Activated CD4-positive, alpha-beta T cell treated with anti-CD3 and anti-CD28 coated beads for 48 hours (primary cell): ENCODE data around the gene TAOK1.
"Not testable (repeated sequence)": the region's sequence is repeated elsewhere in the genome, so short reads cannot be mapped to it uniquely, and the experiment has no call there.

Experiments used
- DNase-seq: peaks from one replicate; pipeline ENCODE4 v3.0.0-alpha.2; 2020

TAOK1 gene

GRCh38 chr17:29449865-29450671 lies 59.9 kb downstream of the TAOK1 start:
- no peak for DNase-seq

- no peak for DNase-seq
Observed at GRCh38 chr17:29451121-29451742, 61.1 kb downstream of the TAOK1 start.

- no peak for DNase-seq
Observed at GRCh38 chr17:29458066-29458465, 67.9 kb downstream of the TAOK1 start.

- no peak for DNase-seq
Observed at GRCh38 chr17:29461483-29462206, 71.5 kb downstream of the TAOK1 start.

- DNase-seq: no peak
Observed at GRCh38 chr17:29469276-29469675, 79.1 kb downstream of the TAOK1 start.

- DNase-seq: not testable (repeated sequence)
Observed at GRCh38 chr17:29473437-29473836, 83.3 kb downstream of the TAOK1 start.

- no peak for DNase-seq
Observed at GRCh38 chr17:29474297-29474696, 84.1 kb downstream of the TAOK1 start.

- DNase-seq: no peak
Observed at GRCh38 chr17:29475891-29476290, 85.7 kb downstream of the TAOK1 start.

GRCh38 chr17:29480249-29480928 lies 90.2 kb downstream of the TAOK1 start:
- not testable (repeated sequence) for DNase-seq

GRCh38 chr17:29483503-29483902 lies 93.3 kb downstream of the TAOK1 start:
- no peak for DNase-seq

- no peak for DNase-seq
Observed at GRCh38 chr17:29495011-29495410, 104.8 kb downstream of the TAOK1 start.

GRCh38 chr17:29504711-29505110 lies 114.5 kb downstream of the TAOK1 start:
- no peak for DNase-seq

- no peak for DNase-seq
Observed at GRCh38 chr17:29505836-29506235, 115.7 kb downstream of the TAOK1 start.

- DNase-seq: no peak
Observed at GRCh38 chr17:29510953-29511352, 120.8 kb downstream of the TAOK1 start.

- no peak for DNase-seq
Observed at GRCh38 chr17:29514792-29515191, 124.6 kb downstream of the TAOK1 start.

- no peak for DNase-seq
Observed at GRCh38 chr17:29518359-29518758, 128.2 kb downstream of the TAOK1 start.

GRCh38 chr17:29524692-29525091 lies 134.5 kb downstream of the TAOK1 start:
- no peak for DNase-seq

- DNase-seq: no peak
Observed at GRCh38 chr17:29526322-29526721, 136.2 kb downstream of the TAOK1 start.

- DNase-seq: no peak
Observed at GRCh38 chr17:29533976-29534375, 143.8 kb downstream of the TAOK1 start.

- DNase-seq: no peak
Observed at GRCh38 chr17:29544066-29544465, 153.9 kb downstream of the TAOK1 start.

- no peak for DNase-seq
Observed at GRCh38 chr17:29546085-29546484, 155.9 kb downstream of the TAOK1 start.

GRCh38 chr17:29546830-29547229 lies 156.7 kb downstream of the TAOK1 start:
- DNase-seq: no peak
